ENCODE results near the gene SCAF4.

GRCh38 chr21:31731056-31731856, 662 bp downstream of the SCAF4 start:
- TF ChIP-seq EGR1 (IDR thresholded peaks at IDR 0.05) (no peak), YY1 (IDR thresholded peaks at IDR 0.05; ENCODE audit: low read depth) (no peak), RAD21 (IDR thresholded peaks at IDR 0.05; ENCODE audit: low read depth) (no peak), MAX (IDR thresholded peaks at IDR 0.05) (no peak), REST (IDR thresholded peaks at IDR 0.05; ENCODE audit: low read depth) (no peak), TAF1 (IDR thresholded peaks at IDR 0.05; ENCODE audit: low read depth) (no peak), CEBPB (IDR thresholded peaks at IDR 0.05) (no peak), EP300 (IDR thresholded peaks at IDR 0.05; ENCODE audit: borderline replicate concordance) (no peak), NFIC (IDR thresholded peaks at IDR 0.05) (no peak), CREB1 (IDR thresholded peaks at IDR 0.05; ENCODE audit: low read depth) (no peak)
